GM12872 (cell line): ENCODE data around the gene CHCHD6.

ENCODE experiments used
- TF ChIP-seq, protein P1 (sequence below): IDR thresholded peaks from 3 replicates; pipeline ENCODE4 v1.5.1; 2011; ENCODE audit warnings: low read depth, mild to moderate bottlenecking, low read length, moderate library complexity; ENCODE audit not compliant: insufficient read depth

The CHCHD6 gene

DNA sequence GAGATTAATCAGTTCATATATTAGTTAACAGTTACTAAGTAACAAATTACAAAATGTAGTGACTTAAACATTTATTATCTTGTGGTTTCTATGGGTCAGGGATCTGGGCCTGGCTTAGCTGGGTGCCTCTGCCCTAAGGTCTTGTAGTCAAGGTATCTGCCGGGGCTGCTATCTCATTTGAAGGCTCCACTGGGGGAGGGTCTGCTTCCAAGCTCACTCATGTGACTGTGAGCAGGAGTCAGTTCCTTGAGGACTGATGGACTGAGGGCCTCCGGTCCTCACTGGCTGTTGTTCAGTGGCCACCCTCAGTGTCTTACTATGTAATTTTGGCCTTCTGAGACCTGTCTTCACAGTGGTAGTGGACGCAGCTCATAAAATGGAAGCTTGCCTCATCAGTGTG lies 143.0 kb downstream of the CHCHD6 start:
- TF ChIP-seq, protein P1, sequence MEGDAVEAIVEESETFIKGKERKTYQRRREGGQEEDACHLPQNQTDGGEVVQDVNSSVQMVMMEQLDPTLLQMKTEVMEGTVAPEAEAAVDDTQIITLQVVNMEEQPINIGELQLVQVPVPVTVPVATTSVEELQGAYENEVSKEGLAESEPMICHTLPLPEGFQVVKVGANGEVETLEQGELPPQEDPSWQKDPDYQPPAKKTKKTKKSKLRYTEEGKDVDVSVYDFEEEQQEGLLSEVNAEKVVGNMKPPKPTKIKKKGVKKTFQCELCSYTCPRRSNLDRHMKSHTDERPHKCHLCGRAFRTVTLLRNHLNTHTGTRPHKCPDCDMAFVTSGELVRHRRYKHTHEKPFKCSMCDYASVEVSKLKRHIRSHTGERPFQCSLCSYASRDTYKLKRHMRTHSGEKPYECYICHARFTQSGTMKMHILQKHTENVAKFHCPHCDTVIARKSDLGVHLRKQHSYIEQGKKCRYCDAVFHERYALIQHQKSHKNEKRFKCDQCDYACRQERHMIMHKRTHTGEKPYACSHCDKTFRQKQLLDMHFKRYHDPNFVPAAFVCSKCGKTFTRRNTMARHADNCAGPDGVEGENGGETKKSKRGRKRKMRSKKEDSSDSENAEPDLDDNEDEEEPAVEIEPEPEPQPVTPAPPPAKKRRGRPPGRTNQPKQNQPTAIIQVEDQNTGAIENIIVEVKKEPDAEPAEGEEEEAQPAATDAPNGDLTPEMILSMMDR: no peak

DNA sequence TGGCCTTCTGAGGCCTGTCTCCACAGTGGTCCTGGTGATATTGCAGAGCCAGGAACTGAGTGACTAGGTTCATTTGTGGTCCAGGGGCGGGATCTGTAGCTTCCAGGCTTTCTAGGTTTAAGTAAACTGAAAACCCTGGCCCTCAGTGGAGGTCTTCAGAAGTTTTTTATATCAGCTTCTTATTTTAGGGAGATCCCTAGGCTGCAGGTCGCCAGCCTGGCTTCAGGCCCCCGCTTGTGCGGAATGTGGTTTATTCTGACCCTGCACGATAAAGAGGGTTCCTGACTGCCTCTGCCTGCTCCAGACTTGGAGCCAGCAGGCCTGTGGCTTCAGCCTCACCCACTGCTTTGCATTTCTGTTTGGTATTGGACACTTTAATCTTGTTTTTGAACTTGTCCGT lies 145.0 kb downstream of the CHCHD6 start:
- TF ChIP-seq, protein P1: no peak

DNA sequence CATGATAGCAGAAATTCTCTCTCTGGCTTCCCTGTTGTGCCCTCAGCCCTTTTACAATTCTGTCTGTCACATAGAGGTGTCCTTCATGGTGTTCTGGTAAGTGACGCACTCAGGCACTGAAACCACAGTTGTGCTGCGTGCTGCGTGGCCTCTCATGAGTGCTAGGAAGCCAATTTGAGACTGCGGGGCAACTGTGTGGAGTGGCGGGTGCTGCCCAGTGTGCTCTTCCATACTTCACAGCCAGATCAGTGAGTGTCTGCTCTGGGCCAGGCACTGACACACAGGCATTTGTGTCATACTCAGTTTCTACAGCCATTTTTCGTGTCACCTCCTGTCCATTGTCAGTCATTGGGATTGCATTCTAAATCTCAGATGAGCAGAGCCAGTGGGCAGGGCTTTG lies 145.7 kb downstream of the CHCHD6 start:
- TF ChIP-seq, protein P1: no peak

DNA sequence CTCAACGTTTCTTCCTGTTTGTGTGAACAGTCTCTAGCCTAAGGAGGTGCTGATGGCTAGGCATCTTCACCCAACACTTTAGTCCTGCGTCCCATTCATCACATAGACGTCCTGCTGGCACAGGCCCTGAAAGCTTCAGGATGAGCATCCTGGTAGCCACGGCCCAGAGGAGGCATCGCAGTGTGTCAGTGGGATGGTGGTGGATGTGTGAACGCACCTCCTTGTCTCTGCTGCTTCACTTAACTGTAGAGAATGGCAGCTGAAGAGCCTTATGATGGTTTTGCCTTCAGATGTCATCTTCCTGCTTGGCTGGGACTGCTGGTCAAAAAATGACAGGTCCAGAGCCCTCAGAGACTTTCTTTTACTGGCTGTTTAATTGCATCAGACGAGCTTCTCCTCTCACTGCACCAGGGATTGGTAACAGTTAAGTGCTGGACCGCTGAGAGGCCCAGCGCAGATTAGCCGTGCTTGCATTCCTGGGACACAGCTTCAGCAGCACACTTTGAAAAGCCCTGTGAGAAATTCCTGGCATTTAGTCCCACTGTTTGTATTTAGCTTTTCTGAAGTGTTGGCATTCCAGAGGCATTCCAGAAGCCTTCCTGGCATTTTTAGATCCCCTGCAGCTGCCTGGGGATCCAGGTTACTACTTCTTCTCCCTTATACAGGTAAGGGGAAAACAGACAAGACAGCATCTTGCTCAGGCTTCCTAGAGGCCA lies 146.5 kb downstream of the CHCHD6 start:
- TF ChIP-seq, protein P1: no peak

DNA sequence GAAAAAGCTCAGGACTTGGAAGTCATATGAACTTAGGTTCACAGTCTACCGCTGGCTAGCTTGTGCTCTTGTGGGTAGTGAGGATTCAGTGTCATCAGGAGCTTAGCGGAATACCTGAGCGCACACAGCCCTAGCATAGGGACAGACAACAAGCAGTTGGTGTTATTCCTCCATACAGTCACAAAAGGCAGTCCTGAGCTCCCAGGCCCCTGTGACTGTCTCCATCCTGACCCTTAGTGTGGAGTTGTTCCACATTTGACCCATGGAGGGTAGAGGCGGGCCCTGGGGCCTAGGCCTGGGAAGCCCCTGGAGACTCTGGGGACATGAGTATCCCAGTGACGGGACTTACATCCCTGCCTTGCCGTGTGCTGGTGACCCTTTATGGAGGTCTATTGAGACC lies 147.3 kb downstream of the CHCHD6 start:
- TF ChIP-seq, protein P1: no peak

DNA sequence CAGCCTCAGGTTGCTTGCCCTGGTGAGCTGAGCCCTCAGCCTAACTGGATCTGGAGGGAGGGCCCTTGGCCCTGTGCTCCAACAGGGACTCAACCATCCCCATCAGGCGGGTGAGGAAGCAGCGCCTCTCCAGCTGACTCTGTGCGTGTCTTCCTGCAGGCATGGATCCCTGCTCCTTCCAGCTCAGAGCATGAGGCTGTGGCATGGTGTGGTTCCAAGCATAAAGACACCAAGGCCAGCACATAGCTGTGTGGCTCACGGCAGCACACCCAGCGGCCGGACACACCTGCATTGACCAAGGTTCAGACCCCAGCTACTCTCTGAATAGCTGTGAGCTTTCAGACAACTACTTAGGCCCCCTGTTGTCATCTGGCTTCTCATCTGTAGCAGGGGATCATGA lies 147.9 kb downstream of the CHCHD6 start:
- TF ChIP-seq, protein P1: no peak

DNA sequence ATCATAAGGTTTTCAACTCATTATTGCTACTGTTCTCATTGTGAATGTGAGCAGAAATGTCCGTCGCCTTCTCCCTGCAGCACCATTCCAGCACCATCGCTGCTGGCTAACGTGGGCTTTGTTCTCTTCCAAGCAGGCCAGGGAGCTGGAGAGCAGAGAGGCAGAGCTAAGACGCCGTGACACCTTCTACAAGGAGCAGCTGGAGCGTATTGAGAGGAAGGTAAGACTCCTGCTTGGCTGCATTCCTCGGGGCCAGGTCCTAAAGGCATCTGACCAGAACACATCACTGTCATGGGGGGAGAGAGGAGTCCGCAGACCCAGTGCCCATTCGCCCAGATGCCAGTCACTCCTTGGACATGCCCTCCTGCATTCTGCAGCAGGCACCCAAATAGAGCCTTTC lies 148.5 kb downstream of the CHCHD6 start:
- TF ChIP-seq, protein P1: no peak
